Measurements from ENCODE around the gene CDKN3.
"Not testable (repeated sequence)": the region's sequence is repeated elsewhere in the genome, so short reads cannot be mapped to it uniquely, and the experiment has no call there.

Gene CDKN3

GRCh38 chr14:54450535-54450934, 53.7 kb downstream of the CDKN3 start:
- no peak overlapping the region for H3K9ac ChIP-seq (ENCODE audit: low read depth, low read length)
- H3K4me1 ChIP-seq (ENCODE audit: insufficient read depth, low read length): no peaks in the 10 kb centered on the region
- H3K27me3 ChIP-seq (ENCODE audit: insufficient read depth, low read length): no peaks in the 10 kb centered on the region
- H3K36me3 ChIP-seq (ENCODE audit: insufficient read depth, low read depth, low read length): no peaks in the 10 kb centered on the region
- H3K4me3 ChIP-seq (ENCODE audit: low read length): no peak overlapping the region
- no peaks in the 10 kb centered on the region for H3K9me3 ChIP-seq (ENCODE audit: insufficient read depth, low read depth, low read length)
- no peak overlapping the region for H3K27ac ChIP-seq (ENCODE audit: low read length)

- no peaks in the 10 kb centered on the region for H3K9me3 ChIP-seq (ENCODE audit: insufficient read depth, low read depth, low read length)
- no peaks in the 10 kb centered on the region for H3K27me3 ChIP-seq (ENCODE audit: insufficient read depth, low read length)
- no peak overlapping the region for H3K4me3 ChIP-seq (ENCODE audit: low read length)
- no peaks in the 10 kb centered on the region for H3K4me1 ChIP-seq (ENCODE audit: insufficient read depth, low read length)
- H3K36me3 ChIP-seq (ENCODE audit: insufficient read depth, low read depth, low read length): no peaks in the 10 kb centered on the region
- H3K9ac ChIP-seq (ENCODE audit: low read depth, low read length): no peak overlapping the region
- H3K27ac ChIP-seq (ENCODE audit: low read length): no peak overlapping the region
Measured at GRCh38 chr14:54451121-54451601, 54.4 kb downstream of the CDKN3 start.

GRCh38 chr14:54451961-54452360, 55.2 kb downstream of the CDKN3 start:
- Histone ChIP-seq H3K27me3 (ENCODE audit: insufficient read depth, low read length) (no peaks in the 10 kb centered on the region), H3K4me3 (ENCODE audit: low read length) (no peak overlapping the region), H3K4me1 (ENCODE audit: insufficient read depth, low read length) (no peaks in the 10 kb centered on the region), H3K27ac (ENCODE audit: low read length) (no peak overlapping the region), H3K9me3 (ENCODE audit: insufficient read depth, low read depth, low read length) (no peaks in the 10 kb centered on the region), H3K9ac (ENCODE audit: low read depth, low read length) (no peak overlapping the region), H3K36me3 (ENCODE audit: insufficient read depth, low read depth, low read length) (no peaks in the 10 kb centered on the region)

GRCh38 chr14:54453252-54453651, 56.4 kb downstream of the CDKN3 start:
- no peak overlapping the region for H3K9ac ChIP-seq (ENCODE audit: low read depth, low read length)
- H3K27ac ChIP-seq (ENCODE audit: low read length): no peak overlapping the region
- no peaks in the 10 kb centered on the region for H3K27me3 ChIP-seq (ENCODE audit: insufficient read depth, low read length)
- no peaks in the 10 kb centered on the region for H3K9me3 ChIP-seq (ENCODE audit: insufficient read depth, low read depth, low read length)
- no peak overlapping the region for H3K4me3 ChIP-seq (ENCODE audit: low read length)
- no peaks in the 10 kb centered on the region for H3K4me1 ChIP-seq (ENCODE audit: insufficient read depth, low read length)
- no peaks in the 10 kb centered on the region for H3K36me3 ChIP-seq (ENCODE audit: insufficient read depth, low read depth, low read length)

GRCh38 chr14:54453990-54454389, 57.2 kb downstream of the CDKN3 start:
- not testable (repeated sequence) for H3K36me3 ChIP-seq (ENCODE audit: insufficient read depth, low read depth, low read length); H3K4me3 ChIP-seq (ENCODE audit: low read length); H3K4me1 ChIP-seq (ENCODE audit: insufficient read depth, low read length); H3K9me3 ChIP-seq (ENCODE audit: insufficient read depth, low read depth, low read length); H3K27me3 ChIP-seq (ENCODE audit: insufficient read depth, low read length); H3K9ac ChIP-seq (ENCODE audit: low read depth, low read length); H3K27ac ChIP-seq (ENCODE audit: low read length)

- no peak overlapping the region for H3K27ac ChIP-seq (ENCODE audit: low read length)
- H3K36me3 ChIP-seq (ENCODE audit: insufficient read depth, low read depth, low read length): no peaks in the 10 kb centered on the region
- H3K4me1 ChIP-seq (ENCODE audit: insufficient read depth, low read length): no peaks in the 10 kb centered on the region
- peaks cover 11% of the 10 kb centered on the region; the same call in 1 of the 2 replicates for H3K9me3 ChIP-seq (ENCODE audit: insufficient read depth, low read depth, low read length)
- no peak overlapping the region for H3K4me3 ChIP-seq (ENCODE audit: low read length)
- no peak overlapping the region for H3K9ac ChIP-seq (ENCODE audit: low read depth, low read length)
- H3K27me3 ChIP-seq (ENCODE audit: insufficient read depth, low read length): no peaks in the 10 kb centered on the region
Measured at GRCh38 chr14:54455363-54455762, 58.6 kb downstream of the CDKN3 start.

- H3K4me1 ChIP-seq (ENCODE audit: insufficient read depth, low read length); H3K4me3 ChIP-seq (ENCODE audit: low read length); H3K27ac ChIP-seq (ENCODE audit: low read length); H3K27me3 ChIP-seq (ENCODE audit: insufficient read depth, low read length); H3K36me3 ChIP-seq (ENCODE audit: insufficient read depth, low read depth, low read length); H3K9ac ChIP-seq (ENCODE audit: low read depth, low read length): not testable (repeated sequence)
- peaks cover 11% of the 10 kb centered on the region; the same call in 1 of the 2 replicates for H3K9me3 ChIP-seq (ENCODE audit: insufficient read depth, low read depth, low read length)
Measured at GRCh38 chr14:54456820-54457608, 60.2 kb downstream of the CDKN3 start.

GRCh38 chr14:54457609-54457996, 60.8 kb downstream of the CDKN3 start:
- Histone ChIP-seq H3K27ac (ENCODE audit: low read length) (no peak overlapping the region), H3K36me3 (ENCODE audit: insufficient read depth, low read depth, low read length) (no peaks in the 10 kb centered on the region), H3K9me3 (ENCODE audit: insufficient read depth, low read depth, low read length) (peaks cover 11% of the 10 kb centered on the region; the same call in 1 of the 2 replicates), H3K9ac (ENCODE audit: low read depth, low read length) (no peak overlapping the region), H3K27me3 (ENCODE audit: insufficient read depth, low read length) (no peaks in the 10 kb centered on the region), H3K4me1 (ENCODE audit: insufficient read depth, low read length) (no peaks in the 10 kb centered on the region), H3K4me3 (ENCODE audit: low read length) (no peak overlapping the region)

GRCh38 chr14:54458536-54458935, 61.7 kb downstream of the CDKN3 start:
- not testable (repeated sequence) for H3K27me3 ChIP-seq (ENCODE audit: insufficient read depth, low read length); H3K9ac ChIP-seq (ENCODE audit: low read depth, low read length); H3K4me1 ChIP-seq (ENCODE audit: insufficient read depth, low read length); H3K27ac ChIP-seq (ENCODE audit: low read length); H3K36me3 ChIP-seq (ENCODE audit: insufficient read depth, low read depth, low read length); H3K4me3 ChIP-seq (ENCODE audit: low read length)
- H3K9me3 ChIP-seq (ENCODE audit: insufficient read depth, low read depth, low read length): peaks cover 11% of the 10 kb centered on the region; the same call in 1 of the 2 replicates

- Histone ChIP-seq H3K9me3 (ENCODE audit: insufficient read depth, low read depth, low read length) (peaks cover 11% of the 10 kb centered on the region; the same call in 1 of the 2 replicates), H3K4me1 (ENCODE audit: insufficient read depth, low read length) (no peaks in the 10 kb centered on the region), H3K36me3 (ENCODE audit: insufficient read depth, low read depth, low read length) (no peaks in the 10 kb centered on the region), H3K4me3 (ENCODE audit: low read length) (no peak overlapping the region), H3K27me3 (ENCODE audit: insufficient read depth, low read length) (no peaks in the 10 kb centered on the region), H3K27ac (ENCODE audit: low read length) (no peak overlapping the region), H3K9ac (ENCODE audit: low read depth, low read length) (no peak overlapping the region)
Measured at GRCh38 chr14:54459106-54459505, 62.3 kb downstream of the CDKN3 start.

GRCh38 chr14:54462048-54462447, 65.2 kb downstream of the CDKN3 start:
- Histone ChIP-seq H3K4me1 (ENCODE audit: insufficient read depth, low read length) (no peaks in the 10 kb centered on the region), H3K36me3 (ENCODE audit: insufficient read depth, low read depth, low read length) (no peaks in the 10 kb centered on the region), H3K27ac (ENCODE audit: low read length) (no peak overlapping the region), H3K9me3 (ENCODE audit: insufficient read depth, low read depth, low read length) (peaks cover 19% of the 10 kb centered on the region; the same call in 1 of the 2 replicates), H3K27me3 (ENCODE audit: insufficient read depth, low read length) (no peaks in the 10 kb centered on the region), H3K9ac (ENCODE audit: low read depth, low read length) (no peak overlapping the region), H3K4me3 (ENCODE audit: low read length) (no peak overlapping the region)

GRCh38 chr14:54465654-54466053, 68.8 kb downstream of the CDKN3 start:
- Histone ChIP-seq H3K27ac (ENCODE audit: low read length) (no peak overlapping the region), H3K9ac (ENCODE audit: low read depth, low read length) (no peak overlapping the region)

More at GRCh38 chr14:54465654-54466053, 68.8 kb downstream of the CDKN3 start:
- Histone ChIP-seq H3K27me3 (ENCODE audit: insufficient read depth, low read length) (no peaks in the 10 kb centered on the region), H3K9me3 (ENCODE audit: insufficient read depth, low read depth, low read length) (peaks cover 16% of the 10 kb centered on the region; the same call in 1 of the 2 replicates), H3K4me3 (ENCODE audit: low read length) (no peak overlapping the region), H3K36me3 (ENCODE audit: insufficient read depth, low read depth, low read length) (no peaks in the 10 kb centered on the region), H3K4me1 (ENCODE audit: insufficient read depth, low read length) (no peaks in the 10 kb centered on the region)

Data from iPS-20b (cell line).